COLO668 (cell line): Measurements from ENCODE around the gene L3MBTL3.

Experiments
- DNase-seq: peaks from one replicate; lab custom pipeline; 2025; ENCODE audit not compliant: unreplicated experiment; lab: John Stamatoyannopoulos, UW

L3MBTL3 gene

DNA sequence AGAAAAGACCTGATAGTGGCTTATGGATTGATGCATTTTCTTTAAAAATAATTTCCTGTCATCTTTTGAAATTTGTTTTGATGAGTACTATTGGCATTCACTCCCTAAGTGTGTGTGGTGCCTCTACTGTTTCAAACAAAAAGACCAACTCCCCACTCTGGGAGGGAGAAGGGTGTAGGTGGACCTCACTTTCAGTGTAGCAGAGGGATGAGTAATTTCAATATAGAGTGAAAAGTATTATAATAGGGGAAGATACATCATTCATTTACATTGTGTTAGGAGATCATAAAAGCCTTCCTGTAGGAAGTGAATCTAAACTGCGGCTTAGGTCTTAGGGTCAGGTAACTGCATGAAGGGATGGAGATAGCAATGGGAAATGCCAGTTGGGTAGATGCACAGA, 158.0 kb downstream of the L3MBTL3 start:
- DNase-seq, result no peak

DNA sequence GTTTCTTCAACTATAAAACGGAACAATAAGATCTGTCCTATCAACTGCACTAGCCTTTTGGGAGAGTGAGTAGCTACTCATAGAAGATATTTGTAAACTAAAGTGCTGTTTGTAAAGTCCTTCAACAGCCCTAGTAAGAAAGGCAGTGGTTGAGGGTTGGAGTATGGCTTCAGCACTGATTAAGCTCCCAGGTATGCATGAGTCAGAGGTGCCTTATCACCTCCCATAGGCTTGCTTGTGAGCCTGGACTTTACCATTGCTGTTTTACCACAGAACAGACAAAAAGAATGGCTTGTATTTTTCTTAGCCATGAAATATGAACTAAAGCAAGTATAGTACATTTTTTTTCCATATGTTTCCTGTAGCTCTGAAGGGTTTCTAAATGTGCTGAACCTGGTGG, 160.3 kb downstream of the L3MBTL3 start:
- DNase-seq, result no peak

DNA sequence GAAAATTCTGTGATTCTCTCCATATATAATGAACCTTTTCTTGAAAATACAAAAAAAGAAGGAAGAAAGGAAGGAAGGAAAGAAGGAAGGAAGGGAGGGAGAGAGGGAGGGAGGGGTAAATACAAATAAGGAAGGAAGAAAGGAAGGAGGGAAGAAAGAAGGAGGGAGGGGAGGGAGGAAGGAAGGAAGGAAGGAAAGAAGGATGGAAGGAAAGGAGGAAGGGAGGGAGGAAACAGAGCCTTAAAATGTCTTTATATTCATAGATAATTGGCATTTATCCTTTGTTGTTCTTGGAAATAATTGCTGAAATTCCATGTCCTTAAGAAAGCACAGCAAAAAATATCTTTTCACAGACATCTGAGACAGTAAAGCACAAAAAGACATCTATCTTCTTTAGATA, 164.1 kb downstream of the L3MBTL3 start:
- DNase-seq, result no peak

DNA sequence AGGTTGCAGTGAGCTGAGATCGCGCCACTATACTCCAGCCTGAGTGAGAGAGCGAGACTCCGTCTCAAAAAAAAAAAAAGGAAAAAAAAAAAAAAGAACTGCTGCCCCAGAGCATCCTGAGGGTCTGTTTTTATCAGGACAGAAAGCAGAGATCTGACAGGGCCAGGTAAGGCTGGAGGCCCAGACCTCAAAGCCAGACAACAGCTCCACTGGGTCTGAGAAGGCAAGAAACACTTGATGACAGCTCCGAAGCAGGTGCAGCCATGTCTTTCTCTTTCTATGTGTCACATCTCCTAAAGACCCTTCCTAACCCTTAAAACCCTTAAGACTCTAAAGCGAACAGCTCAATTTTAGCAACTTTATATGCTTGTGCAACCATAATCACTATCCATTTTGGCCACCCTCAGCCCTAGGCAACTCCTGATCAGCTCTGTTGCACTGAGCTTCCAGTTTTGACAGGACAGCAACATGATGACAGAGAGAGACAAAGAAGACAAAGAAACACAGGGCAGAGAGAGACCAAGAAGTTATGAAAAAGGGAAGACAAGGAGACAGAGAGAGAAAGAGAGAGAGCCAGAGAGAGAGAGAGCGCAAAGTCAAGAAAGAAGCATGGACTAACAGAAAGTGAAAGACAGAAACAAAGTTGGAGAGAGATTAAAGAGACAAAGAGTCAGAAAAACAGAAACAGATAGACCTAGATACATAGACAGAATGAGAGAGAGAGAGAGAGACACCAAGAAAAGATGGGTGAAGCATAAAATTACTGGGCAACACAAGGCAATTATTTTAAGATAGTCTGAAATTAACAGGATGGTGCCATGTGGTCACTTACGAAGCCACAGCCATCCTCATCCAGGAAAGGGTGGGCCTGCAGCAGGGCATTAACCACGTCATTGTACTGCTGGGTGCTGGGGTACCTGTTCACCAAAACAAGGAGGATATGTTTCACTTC, 165.2 kb downstream of the L3MBTL3 start:
- no peak for DNase-seq

DNA sequence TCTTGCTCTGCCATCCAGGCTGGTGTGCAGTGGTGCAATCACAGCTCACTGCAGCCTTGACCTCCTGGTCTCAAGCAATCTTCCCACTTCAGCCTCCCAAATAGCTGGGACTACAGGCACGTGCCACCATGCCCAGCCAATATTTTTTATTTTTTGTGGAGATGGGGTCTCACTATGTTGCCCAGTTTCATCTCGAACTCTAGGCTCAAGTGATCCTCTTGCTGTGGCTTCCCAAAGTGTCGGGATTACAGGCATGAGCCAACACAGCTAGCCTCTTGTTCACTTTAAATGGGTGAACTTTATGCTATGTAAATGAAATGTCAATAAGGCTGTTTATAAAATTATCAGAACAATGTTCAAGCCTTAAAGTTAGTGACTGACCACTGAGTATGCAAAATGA, 167.3 kb downstream of the L3MBTL3 start:
- DNase-seq, result no peak

DNA sequence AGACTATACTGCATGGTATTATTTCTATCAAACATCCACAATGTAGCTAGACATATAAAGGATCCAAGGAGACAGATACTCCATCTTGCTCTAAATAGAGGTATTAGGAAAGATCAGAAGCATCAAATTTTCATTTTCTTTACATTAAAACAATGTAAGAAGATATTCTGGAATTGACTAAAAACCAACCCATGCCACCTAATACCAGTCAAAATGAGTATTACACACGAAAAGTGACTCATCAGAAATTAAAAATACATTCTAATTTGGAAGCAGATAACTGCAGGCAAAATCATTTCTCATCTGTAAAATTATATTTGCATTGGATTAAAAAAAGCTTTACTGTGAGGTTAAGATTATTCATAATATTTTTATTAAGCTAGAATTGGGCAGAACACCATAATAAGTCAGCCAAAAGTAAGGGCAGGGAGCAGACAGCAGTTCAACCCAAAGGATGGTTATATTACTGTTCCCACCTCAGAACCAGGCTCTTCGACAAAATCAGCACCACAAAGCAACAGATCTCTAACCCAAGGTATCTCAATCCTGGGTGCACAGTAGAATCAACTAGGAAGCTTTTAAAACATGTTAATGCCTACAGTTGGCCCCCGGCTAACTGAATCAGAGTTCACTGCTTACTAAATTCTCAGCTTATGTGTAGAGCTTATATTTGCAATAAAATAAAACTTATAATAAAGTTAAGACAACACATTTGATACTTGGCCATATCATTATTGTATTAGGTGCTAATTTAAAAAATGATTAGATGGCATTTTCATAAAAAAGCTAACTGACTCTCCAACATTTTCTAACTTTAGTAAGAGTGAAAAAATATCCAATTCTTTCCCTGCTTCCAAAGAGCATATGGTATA, 169.2 kb downstream of the L3MBTL3 start:
- no peak for DNase-seq

DNA sequence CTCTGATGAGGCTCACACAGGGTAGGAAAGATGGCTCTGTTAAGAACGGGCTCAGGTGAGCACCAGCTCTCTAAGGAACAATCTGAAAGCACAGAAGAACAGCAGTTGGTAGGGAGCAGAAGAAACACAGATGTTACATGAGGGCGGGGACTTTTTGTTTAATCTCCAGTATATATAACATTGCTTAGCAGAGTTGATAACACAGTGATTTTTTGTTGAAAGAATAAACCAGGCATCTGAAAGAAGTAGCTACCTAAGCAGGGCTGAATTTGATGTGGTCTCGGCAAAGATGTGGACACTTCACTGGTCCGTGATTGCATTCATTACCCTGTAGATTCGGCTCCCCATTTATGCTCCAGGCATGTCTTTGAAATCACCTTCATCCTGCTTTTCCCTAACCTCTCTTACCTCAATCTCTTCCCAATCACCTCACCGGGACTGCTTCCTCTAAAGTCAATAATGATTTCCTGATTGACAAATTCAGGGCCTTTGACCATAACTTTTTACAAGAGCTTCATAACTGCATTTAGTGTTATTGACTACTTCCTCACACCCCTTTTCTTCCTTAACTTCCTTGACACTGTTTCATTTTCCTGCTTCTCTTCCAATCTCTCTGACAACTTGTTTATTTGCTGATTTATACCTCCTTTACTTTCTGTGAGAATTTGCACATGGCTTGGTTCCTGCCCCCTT, 170.0 kb downstream of the L3MBTL3 start:
- no peak for DNase-seq

DNA sequence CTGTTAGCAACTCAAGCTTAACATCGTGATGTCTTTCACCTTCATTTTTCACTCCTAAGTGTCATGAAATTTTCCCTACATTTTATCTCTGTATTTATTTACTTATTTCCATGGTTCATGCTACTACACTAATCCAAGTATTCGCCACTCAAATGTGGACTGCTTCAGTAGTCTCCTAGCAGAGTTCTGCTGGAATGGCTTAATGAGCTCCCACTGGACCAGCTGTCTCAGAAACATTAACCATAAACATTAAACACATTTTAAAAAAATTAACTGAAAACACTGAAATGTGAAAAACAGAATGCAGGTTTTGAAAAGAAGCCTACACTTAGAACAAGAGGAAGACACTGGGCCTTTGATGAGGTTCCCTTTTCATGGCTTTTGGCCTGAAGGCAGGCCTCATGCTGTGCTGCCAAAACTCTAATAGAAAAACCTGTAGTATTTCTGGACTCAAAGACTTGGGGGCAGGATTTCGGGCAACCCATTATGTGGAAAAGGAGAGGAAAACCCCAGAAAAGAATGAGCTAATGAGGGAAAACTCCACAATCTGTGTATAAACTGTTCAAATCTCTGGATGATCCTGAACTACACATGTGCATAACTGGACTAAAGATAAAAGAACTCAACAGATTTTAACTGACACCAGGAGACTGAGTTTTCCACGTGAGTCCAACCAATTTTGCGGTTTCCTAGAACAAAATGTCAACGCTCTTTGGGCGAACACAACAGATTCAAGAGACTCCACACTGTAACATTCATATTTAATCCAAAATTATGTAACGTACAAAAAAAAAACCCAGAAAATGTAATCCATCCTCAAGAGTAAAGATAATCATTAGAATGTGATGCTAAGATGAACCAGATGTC, 171.4 kb downstream of the L3MBTL3 start:
- no peak for DNase-seq
